Measurements from ENCODE around the gene CCNDBP1. TPM values are rescaled to one million over a fixed set of nuclear protein-coding genes. Genes with fewer than 3 reads are reported as not detected.

Gene CCNDBP1
- total and polyA plus RNA-seq, 2 of the 8 experiments (the other 6 are each of a cell fraction or from before 2014, with no cell fraction given), result 23.4 to 29.0 TPM

DNA sequence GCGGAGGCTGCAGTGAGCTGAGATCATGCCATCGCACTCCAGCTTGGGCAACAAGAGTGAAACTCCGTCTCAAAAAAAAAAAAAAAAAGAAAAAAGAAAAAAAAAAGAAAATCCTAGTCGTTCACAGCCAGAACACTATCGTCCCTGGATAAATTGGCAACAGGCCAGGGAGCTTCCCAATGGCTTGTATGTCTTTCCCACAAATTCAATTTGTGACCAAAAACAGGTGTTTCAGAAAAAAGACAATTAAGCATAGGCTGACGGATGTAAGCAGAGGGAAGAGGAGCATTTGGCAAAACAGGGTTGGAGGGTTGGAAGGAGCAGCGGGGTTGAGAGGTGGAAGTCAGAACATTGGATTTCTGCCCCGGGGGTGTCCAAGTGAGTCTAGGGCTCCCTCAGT lies 27.1 kb downstream of the CCNDBP1 start (continued):
- TF ChIP-seq, protein P1, sequence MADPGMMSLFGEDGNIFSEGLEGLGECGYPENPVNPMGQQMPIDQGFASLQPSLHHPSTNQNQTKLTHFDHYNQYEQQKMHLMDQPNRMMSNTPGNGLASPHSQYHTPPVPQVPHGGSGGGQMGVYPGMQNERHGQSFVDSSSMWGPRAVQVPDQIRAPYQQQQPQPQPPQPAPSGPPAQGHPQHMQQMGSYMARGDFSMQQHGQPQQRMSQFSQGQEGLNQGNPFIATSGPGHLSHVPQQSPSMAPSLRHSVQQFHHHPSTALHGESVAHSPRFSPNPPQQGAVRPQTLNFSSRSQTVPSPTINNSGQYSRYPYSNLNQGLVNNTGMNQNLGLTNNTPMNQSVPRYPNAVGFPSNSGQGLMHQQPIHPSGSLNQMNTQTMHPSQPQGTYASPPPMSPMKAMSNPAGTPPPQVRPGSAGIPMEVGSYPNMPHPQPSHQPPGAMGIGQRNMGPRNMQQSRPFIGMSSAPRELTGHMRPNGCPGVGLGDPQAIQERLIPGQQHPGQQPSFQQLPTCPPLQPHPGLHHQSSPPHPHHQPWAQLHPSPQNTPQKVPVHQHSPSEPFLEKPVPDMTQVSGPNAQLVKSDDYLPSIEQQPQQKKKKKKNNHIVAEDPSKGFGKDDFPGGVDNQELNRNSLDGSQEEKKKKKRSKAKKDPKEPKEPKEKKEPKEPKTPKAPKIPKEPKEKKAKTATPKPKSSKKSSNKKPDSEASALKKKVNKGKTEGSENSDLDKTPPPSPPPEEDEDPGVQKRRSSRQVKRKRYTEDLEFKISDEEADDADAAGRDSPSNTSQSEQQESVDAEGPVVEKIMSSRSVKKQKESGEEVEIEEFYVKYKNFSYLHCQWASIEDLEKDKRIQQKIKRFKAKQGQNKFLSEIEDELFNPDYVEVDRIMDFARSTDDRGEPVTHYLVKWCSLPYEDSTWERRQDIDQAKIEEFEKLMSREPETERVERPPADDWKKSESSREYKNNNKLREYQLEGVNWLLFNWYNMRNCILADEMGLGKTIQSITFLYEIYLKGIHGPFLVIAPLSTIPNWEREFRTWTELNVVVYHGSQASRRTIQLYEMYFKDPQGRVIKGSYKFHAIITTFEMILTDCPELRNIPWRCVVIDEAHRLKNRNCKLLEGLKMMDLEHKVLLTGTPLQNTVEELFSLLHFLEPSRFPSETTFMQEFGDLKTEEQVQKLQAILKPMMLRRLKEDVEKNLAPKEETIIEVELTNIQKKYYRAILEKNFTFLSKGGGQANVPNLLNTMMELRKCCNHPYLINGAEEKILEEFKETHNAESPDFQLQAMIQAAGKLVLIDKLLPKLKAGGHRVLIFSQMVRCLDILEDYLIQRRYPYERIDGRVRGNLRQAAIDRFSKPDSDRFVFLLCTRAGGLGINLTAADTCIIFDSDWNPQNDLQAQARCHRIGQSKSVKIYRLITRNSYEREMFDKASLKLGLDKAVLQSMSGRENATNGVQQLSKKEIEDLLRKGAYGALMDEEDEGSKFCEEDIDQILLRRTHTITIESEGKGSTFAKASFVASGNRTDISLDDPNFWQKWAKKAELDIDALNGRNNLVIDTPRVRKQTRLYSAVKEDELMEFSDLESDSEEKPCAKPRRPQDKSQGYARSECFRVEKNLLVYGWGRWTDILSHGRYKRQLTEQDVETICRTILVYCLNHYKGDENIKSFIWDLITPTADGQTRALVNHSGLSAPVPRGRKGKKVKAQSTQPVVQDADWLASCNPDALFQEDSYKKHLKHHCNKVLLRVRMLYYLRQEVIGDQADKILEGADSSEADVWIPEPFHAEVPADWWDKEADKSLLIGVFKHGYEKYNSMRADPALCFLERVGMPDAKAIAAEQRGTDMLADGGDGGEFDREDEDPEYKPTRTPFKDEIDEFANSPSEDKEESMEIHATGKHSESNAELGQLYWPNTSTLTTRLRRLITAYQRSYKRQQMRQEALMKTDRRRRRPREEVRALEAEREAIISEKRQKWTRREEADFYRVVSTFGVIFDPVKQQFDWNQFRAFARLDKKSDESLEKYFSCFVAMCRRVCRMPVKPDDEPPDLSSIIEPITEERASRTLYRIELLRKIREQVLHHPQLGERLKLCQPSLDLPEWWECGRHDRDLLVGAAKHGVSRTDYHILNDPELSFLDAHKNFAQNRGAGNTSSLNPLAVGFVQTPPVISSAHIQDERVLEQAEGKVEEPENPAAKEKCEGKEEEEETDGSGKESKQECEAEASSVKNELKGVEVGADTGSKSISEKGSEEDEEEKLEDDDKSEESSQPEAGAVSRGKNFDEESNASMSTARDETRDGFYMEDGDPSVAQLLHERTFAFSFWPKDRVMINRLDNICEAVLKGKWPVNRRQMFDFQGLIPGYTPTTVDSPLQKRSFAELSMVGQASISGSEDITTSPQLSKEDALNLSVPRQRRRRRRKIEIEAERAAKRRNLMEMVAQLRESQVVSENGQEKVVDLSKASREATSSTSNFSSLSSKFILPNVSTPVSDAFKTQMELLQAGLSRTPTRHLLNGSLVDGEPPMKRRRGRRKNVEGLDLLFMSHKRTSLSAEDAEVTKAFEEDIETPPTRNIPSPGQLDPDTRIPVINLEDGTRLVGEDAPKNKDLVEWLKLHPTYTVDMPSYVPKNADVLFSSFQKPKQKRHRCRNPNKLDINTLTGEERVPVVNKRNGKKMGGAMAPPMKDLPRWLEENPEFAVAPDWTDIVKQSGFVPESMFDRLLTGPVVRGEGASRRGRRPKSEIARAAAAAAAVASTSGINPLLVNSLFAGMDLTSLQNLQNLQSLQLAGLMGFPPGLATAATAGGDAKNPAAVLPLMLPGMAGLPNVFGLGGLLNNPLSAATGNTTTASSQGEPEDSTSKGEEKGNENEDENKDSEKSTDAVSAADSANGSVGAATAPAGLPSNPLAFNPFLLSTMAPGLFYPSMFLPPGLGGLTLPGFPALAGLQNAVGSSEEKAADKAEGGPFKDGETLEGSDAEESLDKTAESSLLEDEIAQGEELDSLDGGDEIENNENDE (IDR thresholded peaks at IDR 0.05; ENCODE audit: insufficient replicate concordance, low read length), result no peak
- TF ChIP-seq BRCA1 (IDR thresholded peaks at IDR 0.05; ENCODE audit: low read depth, low read length) (no peak), TEAD4 (IDR thresholded peaks at IDR 0.05; ENCODE audit: low read depth, low read length) (no peak), RAD21 (IDR thresholded peaks at IDR 0.05 in 1 of 2, conservative IDR thresholded peaks at IDR 0.05 in 1 of 2; ENCODE audit: low read depth in 2 of 2, low read length in 2 of 2) (no peak), HDAC2 (IDR thresholded peaks at IDR 0.05; ENCODE audit: borderline replicate concordance in 1 of 2, low read depth in 2 of 2, low read length in 2 of 2) (no peak), CEBPB (IDR thresholded peaks at IDR 0.05; ENCODE audit: low read depth, low read length) (no peak), NANOG (IDR thresholded peaks at IDR 0.05; ENCODE audit: insufficient read depth, low read depth, low read length, poor library complexity, severe bottlenecking) (no peak), JUND (IDR thresholded peaks at IDR 0.05; ENCODE audit: low read length) (no peak)

All from H1 (cell line).